ENCODE results near the gene GARNL3.

GRCh38 chr9:127281891-127282290, 17.3 kb downstream of the GARNL3 start:
- TF ChIP-seq CTCF (IDR thresholded peaks at IDR 0.05) (no peak), POLR2A (IDR thresholded peaks at IDR 0.05) (no peak), EP300 (IDR thresholded peaks at IDR 0.05) (no peak), POLR2AphosphoS5 (IDR thresholded peaks at IDR 0.05) (no peak)
